ENCODE data around the gene C5orf24. TPM values are rescaled to one million over a fixed set of nuclear protein-coding genes. Genes with fewer than 3 reads are reported as not detected.

Gene C5orf24
- total and polyA plus RNA-seq, 7 donors = 16.0 to 31.4 (median 25.7) TPM

DNA sequence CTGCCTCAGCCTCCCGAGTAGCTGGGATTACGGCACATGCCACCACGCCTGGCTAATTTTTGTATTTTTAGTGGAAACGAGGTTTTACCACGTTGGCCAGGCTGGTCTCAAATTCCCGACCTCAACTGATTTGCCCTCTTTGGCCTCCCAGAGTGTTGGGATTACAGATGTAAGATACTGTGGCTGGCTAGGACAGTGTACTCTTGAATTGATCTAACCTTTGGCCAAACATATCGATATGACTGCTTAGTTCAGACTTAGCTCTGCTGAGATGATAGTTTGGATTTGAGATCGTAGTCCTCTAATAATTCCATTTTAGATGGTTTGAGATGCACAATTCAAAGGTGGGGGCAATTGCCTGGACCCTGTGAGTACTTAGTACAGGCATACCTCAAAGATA lies 43.6 kb downstream of the C5orf24 start:
- 94 to 96% (median 95%) methylated on average over 8 of the region's 8 CpGs for WGBS, 3 donors
- Histone ChIP-seq H3K4me1 (no peaks in the 10 kb centered on the region), H3K36me3 (ENCODE audit: insufficient read depth in 1 of 2, low read depth in 1 of 2) (peaks cover 0 to 56% of the 10 kb centered on the region in 2 donors), H3K4me3 (no peak overlapping the region), H3K9me3 (no peaks in the 10 kb centered on the region), H3K27ac (no peak overlapping the region), H3K27me3 (ENCODE audit: insufficient read depth in 3 of 3, low read length in 2 of 3) (no peaks in the 10 kb centered on the region)
- no peak for ATAC-seq
- TF ChIP-seq, protein P1, sequence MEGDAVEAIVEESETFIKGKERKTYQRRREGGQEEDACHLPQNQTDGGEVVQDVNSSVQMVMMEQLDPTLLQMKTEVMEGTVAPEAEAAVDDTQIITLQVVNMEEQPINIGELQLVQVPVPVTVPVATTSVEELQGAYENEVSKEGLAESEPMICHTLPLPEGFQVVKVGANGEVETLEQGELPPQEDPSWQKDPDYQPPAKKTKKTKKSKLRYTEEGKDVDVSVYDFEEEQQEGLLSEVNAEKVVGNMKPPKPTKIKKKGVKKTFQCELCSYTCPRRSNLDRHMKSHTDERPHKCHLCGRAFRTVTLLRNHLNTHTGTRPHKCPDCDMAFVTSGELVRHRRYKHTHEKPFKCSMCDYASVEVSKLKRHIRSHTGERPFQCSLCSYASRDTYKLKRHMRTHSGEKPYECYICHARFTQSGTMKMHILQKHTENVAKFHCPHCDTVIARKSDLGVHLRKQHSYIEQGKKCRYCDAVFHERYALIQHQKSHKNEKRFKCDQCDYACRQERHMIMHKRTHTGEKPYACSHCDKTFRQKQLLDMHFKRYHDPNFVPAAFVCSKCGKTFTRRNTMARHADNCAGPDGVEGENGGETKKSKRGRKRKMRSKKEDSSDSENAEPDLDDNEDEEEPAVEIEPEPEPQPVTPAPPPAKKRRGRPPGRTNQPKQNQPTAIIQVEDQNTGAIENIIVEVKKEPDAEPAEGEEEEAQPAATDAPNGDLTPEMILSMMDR (IDR thresholded peaks at IDR 0.05) = no peak
- intact Hi-C loops (cut with DNase I) = no loop called here
- DNase-seq = no peak

DNA sequence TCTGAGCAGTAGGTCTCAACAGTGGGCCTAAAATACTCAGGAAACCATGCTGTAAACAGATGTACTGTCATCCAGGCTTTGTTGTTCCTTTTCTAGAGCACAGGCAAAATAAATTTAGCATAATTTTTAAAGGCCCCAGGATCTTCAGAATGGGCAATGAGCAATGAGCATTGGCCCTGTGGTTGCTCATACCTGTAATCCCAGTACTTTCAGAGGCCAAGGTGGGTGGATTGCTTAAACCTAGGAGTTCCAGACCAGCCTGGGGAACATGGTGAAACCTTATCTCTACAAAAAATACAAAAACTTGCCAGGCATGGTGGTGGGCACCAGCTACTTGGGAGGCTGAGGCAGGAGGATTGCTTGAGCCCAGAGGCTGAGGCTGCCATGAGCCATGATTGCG lies 45.7 kb downstream of the C5orf24 start:
- Histone ChIP-seq H3K4me3 (no peak overlapping the region), H3K36me3 (ENCODE audit: insufficient read depth in 1 of 2, low read depth in 1 of 2) (peaks cover 0 to 78% of the 10 kb centered on the region in 2 donors), H3K27me3 (ENCODE audit: insufficient read depth in 3 of 3, low read length in 2 of 3) (no peaks in the 10 kb centered on the region), H3K27ac (no peak overlapping the region), H3K9me3 (no peaks in the 10 kb centered on the region), H3K4me1 (no peaks in the 10 kb centered on the region)
- WGBS, 3 donors = 98 to 100% (median 100%) methylated on average over 1 of the region's 1 CpG
- TF ChIP-seq, protein P1 (IDR thresholded peaks at IDR 0.05) = no peak
- ATAC-seq (no peak), DNase-seq (no peak)
- intact Hi-C loops (cut with DNase I) = no loop called here

DNA sequence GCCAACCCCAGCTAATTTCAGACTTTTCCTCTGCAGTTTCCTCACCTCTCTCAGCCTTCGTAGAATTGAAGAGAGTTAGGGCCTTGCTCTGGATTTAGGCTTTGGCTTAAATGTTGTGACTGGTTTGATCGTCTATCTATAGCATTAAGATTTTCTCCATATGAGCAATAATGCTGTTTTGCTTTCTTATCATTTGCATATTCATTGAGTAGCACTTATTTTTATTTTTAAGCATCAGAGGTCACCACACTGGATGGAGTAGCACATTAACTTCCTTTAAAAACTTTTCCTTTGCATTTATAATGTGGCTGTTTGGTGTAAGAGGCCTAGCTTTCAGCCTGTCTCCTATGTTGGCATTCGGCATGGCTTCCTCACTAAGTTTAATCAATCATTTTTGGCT lies 46.5 kb downstream of the C5orf24 start:
- 90 to 95% (median 94%) methylated on average over 3 of the region's 3 CpGs for WGBS, 3 donors
- Histone ChIP-seq H3K4me1 (no peaks in the 10 kb centered on the region), H3K27me3 (ENCODE audit: insufficient read depth in 3 of 3, low read length in 2 of 3) (no peaks in the 10 kb centered on the region), H3K36me3 (ENCODE audit: insufficient read depth in 1 of 2, low read depth in 1 of 2) (peaks cover 0 to 85% of the 10 kb centered on the region in 2 donors), H3K9me3 (no peaks in the 10 kb centered on the region), H3K27ac (no peak overlapping the region), H3K4me3 (no peak overlapping the region)
- ATAC-seq = no peak
- intact Hi-C loops (cut with DNase I) = no loop called here
- TF ChIP-seq, protein P1 (IDR thresholded peaks at IDR 0.05) = no peak
- DNase-seq = no peak

DNA sequence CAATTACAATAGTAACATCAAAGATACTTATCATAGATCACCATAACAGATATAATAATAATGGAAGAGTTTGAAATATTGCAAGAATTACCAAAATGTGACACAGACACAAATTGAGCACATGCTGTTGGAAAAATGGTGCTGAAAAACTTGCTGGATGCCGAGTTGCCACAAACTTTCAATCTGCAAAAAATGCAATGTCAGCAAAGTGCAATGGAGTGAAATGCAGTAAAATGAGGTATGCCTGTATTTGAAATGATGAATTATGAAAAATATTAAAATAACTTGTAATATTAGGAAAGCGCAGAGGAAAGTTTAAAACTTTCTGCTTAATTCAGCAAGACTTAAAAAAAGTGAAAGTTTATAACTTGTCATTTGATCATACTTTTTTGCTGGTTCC lies 47.2 kb downstream of the C5orf24 start:
- Histone ChIP-seq H3K36me3 (ENCODE audit: insufficient read depth in 1 of 2, low read depth in 1 of 2) (peaks cover 0 to 87% of the 10 kb centered on the region in 2 donors), H3K4me3 (no peak overlapping the region), H3K27me3 (ENCODE audit: insufficient read depth in 3 of 3, low read length in 2 of 3) (no peaks in the 10 kb centered on the region), H3K4me1 (no peaks in the 10 kb centered on the region), H3K9me3 (no peaks in the 10 kb centered on the region), H3K27ac (no peak overlapping the region)
- 82 to 98% (median 86%) methylated on average over 2 of the region's 2 CpGs for WGBS, 3 donors
- TF ChIP-seq, protein P1 (IDR thresholded peaks at IDR 0.05) = no peak
- intact Hi-C loops (cut with DNase I) = no loop called here
- DNase-seq (no peak), ATAC-seq (no peak)

DNA sequence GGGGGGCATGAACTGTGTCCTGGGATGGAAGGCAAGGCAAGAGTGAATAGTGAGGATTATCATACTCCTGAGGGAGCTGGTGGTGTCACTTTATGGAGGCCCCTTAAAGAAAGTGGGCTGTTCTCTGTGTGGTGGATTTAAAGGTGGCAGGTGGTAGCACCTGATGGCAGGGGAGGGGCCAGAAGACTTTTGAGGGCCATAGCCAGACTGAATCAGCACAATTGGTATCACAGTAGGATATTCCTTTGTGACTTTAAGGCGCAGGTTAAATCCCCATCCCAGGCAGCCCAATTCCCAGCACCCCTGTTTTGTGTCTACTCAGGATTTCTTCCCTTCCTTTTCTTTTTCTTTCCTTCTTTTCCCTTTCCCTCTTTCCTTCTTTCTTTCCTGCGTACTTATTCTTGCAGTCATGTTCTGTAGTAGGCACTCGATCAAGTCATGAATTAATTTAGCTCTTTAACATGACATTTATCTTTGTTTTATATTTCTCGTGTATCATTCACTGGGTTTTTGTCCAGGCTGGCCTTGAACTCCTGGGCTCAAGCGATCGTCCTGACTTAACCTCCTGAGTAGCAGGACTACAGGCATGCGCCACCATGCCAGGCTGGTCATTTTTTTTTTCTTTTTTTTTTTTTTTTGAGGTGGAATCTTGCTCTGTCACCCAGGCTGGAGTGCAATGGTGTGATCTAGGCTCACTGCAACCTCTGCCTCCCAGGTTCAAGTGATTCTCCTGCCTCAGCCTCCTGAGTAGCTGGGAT lies 48.2 kb downstream of the C5orf24 start:
- TF ChIP-seq, protein P1 (IDR thresholded peaks at IDR 0.05) = no peak
- no peaks in the 10 kb centered on the region for H3K9me3 ChIP-seq
- DNase-seq (no peak), ATAC-seq (no peak)
- intact Hi-C loops (cut with DNase I) = no loop called here
- WGBS, 3 donors = 92 to 94% (median 93%) methylated on average over 7 of the region's 7 CpGs
- no peaks in the 10 kb centered on the region for H3K27me3 ChIP-seq (ENCODE audit: insufficient read depth in 3 of 3, low read length in 2 of 3)
- H3K36me3 ChIP-seq (ENCODE audit: insufficient read depth in 1 of 2, low read depth in 1 of 2) = peaks cover 0 to 87% of the 10 kb centered on the region in 2 donors
- H3K4me1 ChIP-seq = no peaks in the 10 kb centered on the region
- H3K27ac ChIP-seq = no peak overlapping the region
- no peak overlapping the region for H3K4me3 ChIP-seq
